Osteocyte (in vitro differentiated cells): ENCODE data around the gene SGCD. TPM values are rescaled to one million over a fixed set of nuclear protein-coding genes. Genes with fewer than 3 reads are reported as not detected.

Source experiments
- DNase-seq: peaks from one replicate; pipeline ENCODE4 v3.0.0; 2021; ENCODE audit warnings: mixed read lengths; ENCODE audit not compliant: unreplicated experiment; ENCODE audit errors: extremely low spot score
- H3K27ac Mint-ChIP-seq: one replicate; pipeline ENCODE4 v1.8.0; 2021; ENCODE audit warnings: mild to moderate bottlenecking, mixed read lengths; ENCODE audit not compliant: unreplicated experiment
- H3K27me3 Mint-ChIP-seq: one replicate; pipeline ENCODE4 v1.8.0; 2021; ENCODE audit warnings: mixed read lengths; ENCODE audit not compliant: unreplicated experiment
- H3K36me3 Mint-ChIP-seq: one replicate; pipeline ENCODE4 v1.8.0; 2021; ENCODE audit warnings: mixed read lengths; ENCODE audit not compliant: unreplicated experiment
- H3K4me1 Mint-ChIP-seq: one replicate; pipeline ENCODE4 v1.8.0; 2021; ENCODE audit warnings: mixed read lengths; ENCODE audit not compliant: unreplicated experiment
- H3K4me3 Mint-ChIP-seq: one replicate; pipeline ENCODE4 v1.8.0; 2021; ENCODE audit warnings: mild to moderate bottlenecking, moderate library complexity, mixed read lengths; ENCODE audit not compliant: unreplicated experiment
- H3K9me3 Mint-ChIP-seq: one replicate; pipeline ENCODE4 v1.8.0; 2021; ENCODE audit warnings: mixed read lengths; ENCODE audit not compliant: unreplicated experiment
- CTCF ChIP-seq: fragments of 200-600 bp; sonication (generic); IDR thresholded peaks from 2 replicates; pipeline ENCODE4 v1.5.0; 2021; ENCODE audit warnings: antibody characterized with exemption, mild to moderate bottlenecking, moderate library complexity
- total RNA-seq: library from RNA; stranded (reverse); gene quantifications from 2 replicates; pipeline ENCODE4 v1.2.1, GENCODE V29; 2021

The SGCD gene
- total RNA-seq, 1 donor from 2014 or later, result 13.1 TPM

DNA sequence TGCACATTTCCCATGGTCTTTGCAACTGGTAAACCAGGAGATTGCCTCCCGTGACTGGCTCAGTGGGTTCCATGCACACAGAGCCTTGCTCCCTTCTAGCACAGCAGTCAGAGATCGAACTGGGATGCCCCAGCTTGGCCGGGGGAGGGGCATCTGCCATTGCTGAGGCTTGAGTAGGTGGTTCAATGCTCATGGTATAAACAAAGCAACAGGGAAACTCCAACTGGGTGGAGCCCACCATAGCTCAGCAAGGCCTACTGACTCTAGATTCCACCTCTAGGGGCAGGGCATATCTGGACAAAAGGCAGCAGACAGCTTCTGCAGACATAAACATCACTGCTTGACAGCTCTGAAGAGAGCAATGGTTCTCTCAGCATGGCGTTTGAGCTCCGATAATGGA lies 456.1 kb downstream of the SGCD start:
- H3K27ac Mint-ChIP-seq, result no peak overlapping the region
- no peaks in the 10 kb centered on the region for H3K27me3 Mint-ChIP-seq
- no peaks in the 10 kb centered on the region for H3K36me3 Mint-ChIP-seq
- H3K4me1 Mint-ChIP-seq, result no peaks in the 10 kb centered on the region
- no peak for DNase-seq
- no peak for TF ChIP-seq CTCF
- no peak overlapping the region for H3K4me3 Mint-ChIP-seq
- H3K9me3 Mint-ChIP-seq, result peaks cover 8% of the 10 kb centered on the region

GRCh38 chr5:156794687-156795086 lies 467.7 kb downstream of the SGCD start:
- Mint-ChIP-seq H3K27me3 (peaks cover 10% of the 10 kb centered on the region), H3K27ac (no peak overlapping the region), H3K4me3 (no peak overlapping the region), H3K9me3 (peaks cover 7% of the 10 kb centered on the region), H3K4me1 (no peaks in the 10 kb centered on the region), H3K36me3 (no peaks in the 10 kb centered on the region)
- no peak for DNase-seq
- no peak for TF ChIP-seq CTCF

DNA sequence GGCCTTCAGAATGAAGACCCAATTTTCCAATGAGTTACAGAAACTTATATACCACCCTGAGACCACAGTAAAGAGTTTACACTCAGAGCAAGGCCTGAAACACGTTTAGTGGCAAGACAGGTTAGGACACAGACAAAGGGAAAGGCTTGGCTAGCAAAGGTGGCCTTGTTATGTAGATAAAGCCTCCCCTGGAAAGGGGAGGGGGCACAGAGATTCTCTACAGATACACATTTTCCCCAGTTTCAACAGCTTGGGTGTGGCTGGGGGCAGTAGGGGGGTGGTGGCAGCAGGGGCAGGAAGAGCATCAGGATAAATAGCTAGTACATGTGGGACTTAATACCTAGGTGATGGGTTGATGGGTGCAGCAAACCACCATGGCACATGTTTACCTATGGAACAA lies 471.2 kb downstream of the SGCD start:
- DNase-seq, result no peak
- no peak for TF ChIP-seq CTCF
- Mint-ChIP-seq H3K9me3 (no peaks in the 10 kb centered on the region), H3K4me3 (no peak overlapping the region), H3K4me1 (no peaks in the 10 kb centered on the region), H3K36me3 (no peaks in the 10 kb centered on the region), H3K27me3 (peaks cover 21% of the 10 kb centered on the region), H3K27ac (no peak overlapping the region)

- Mint-ChIP-seq H3K36me3 (no peaks in the 10 kb centered on the region), H3K9me3 (no peaks in the 10 kb centered on the region), H3K27ac (no peak overlapping the region), H3K4me3 (no peak overlapping the region), H3K4me1 (no peaks in the 10 kb centered on the region), H3K27me3 (peaks cover 29% of the 10 kb centered on the region)
- TF ChIP-seq CTCF, result no peak
- no peak for DNase-seq
Observed at GRCh38 chr5:156799171-156799570, 472.2 kb downstream of the SGCD start.

GRCh38 chr5:156800929-156801328 lies 474.0 kb downstream of the SGCD start:
- H3K4me1 Mint-ChIP-seq, result no peaks in the 10 kb centered on the region
- no peak overlapping the region for H3K27ac Mint-ChIP-seq
- H3K9me3 Mint-ChIP-seq, result no peaks in the 10 kb centered on the region
- DNase-seq, result no peak
- H3K27me3 Mint-ChIP-seq, result peaks cover 27% of the 10 kb centered on the region
- H3K36me3 Mint-ChIP-seq, result no peaks in the 10 kb centered on the region
- no peak for TF ChIP-seq CTCF
- H3K4me3 Mint-ChIP-seq, result no peak overlapping the region
